Activated CD8-positive, alpha-beta T cell treated with anti-CD3 and anti-CD28 coated beads, Interleukin-2, amount 10 ng/mL, durations not matched to agents 7 days and 5 days (primary cell): ENCODE data around the gene ATP6V1C2. TPM values are rescaled to one million over a fixed set of nuclear protein-coding genes. Genes with fewer than 3 reads are reported as not detected.

Experiments
- ATAC-seq: fragments of 150-1000 bp; cut with Tn5 transposase; one replicate; pipeline ENCODE4 v1.10.0; 2021; ENCODE audit warnings: moderate library complexity
- CTCF ChIA-PET: fragments of 350-600 bp; sonication (Branson Sonifier 250); formaldehyde crosslinking; loops from one replicate; lab custom pipeline; 2021; ENCODE audit warnings: antibody characterized with exemption; lab: Charles Lee
- POLR2A ChIA-PET: fragments of 350-600 bp; sonication (Branson Sonifier 250); formaldehyde crosslinking; loops from one replicate; lab custom pipeline; 2021; ENCODE audit warnings: antibody characterized with exemption; lab: Charles Lee
- DNase-seq: peaks from one replicate; pipeline ENCODE4 v3.0.0-alpha.2; 2020
- H3K27ac Mint-ChIP-seq: one replicate; pipeline ENCODE4 v1.8.0; 2021; ENCODE audit warnings: mild to moderate bottlenecking, mixed read lengths
- H3K27me3 Mint-ChIP-seq: one replicate; pipeline ENCODE4 v1.8.0; 2021; ENCODE audit warnings: low read depth, mixed read lengths
- H3K36me3 Mint-ChIP-seq: one replicate; pipeline ENCODE4 v1.8.0; 2021; ENCODE audit warnings: low read depth, mixed read lengths
- H3K4me1 Mint-ChIP-seq: one replicate; pipeline ENCODE4 v1.8.0; 2021; ENCODE audit warnings: low read depth, mixed read lengths
- H3K4me3 Mint-ChIP-seq: one replicate; pipeline ENCODE4 v1.8.0; 2021; ENCODE audit warnings: mild to moderate bottlenecking, mixed read lengths
- H3K9me3 Mint-ChIP-seq: one replicate; pipeline ENCODE4 v1.8.0; 2022; ENCODE audit warnings: mixed read lengths; ENCODE audit not compliant: insufficient read depth
- total RNA-seq, 2 experiments: library from RNA; stranded (reverse); gene quantifications; one replicate each; pipeline ENCODE4 v1.2.3, GENCODE V29; 2021

ATP6V1C2 gene
- total RNA-seq, 2 experiments from 2014 or later = not detected

DNA sequence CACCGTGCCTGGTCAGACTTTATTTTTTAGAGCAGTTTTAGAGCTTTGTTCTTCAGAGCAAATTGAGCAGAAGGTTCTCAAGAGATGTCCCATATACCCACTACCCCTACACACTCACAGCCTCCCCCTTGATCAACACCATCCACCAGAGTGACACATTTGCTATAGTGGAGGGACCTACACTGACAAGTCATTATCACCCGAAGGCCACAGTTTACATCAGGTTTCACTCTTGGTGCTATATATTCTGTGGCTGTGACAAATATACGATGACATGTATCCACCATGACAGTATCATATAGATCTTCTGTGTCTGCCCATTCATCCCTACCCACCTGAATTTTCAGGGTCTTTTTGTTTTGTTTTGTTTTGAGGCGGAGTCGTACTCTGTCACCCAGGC lies 15.4 kb upstream of the ATP6V1C2 start:
- no peak for DNase-seq
- H3K4me3 Mint-ChIP-seq = no peak overlapping the region
- no peaks in the 10 kb centered on the region for H3K36me3 Mint-ChIP-seq
- CTCF ChIA-PET = no interaction called here
- peaks cover under 1% of the 10 kb centered on the region for H3K4me1 Mint-ChIP-seq
- H3K27ac Mint-ChIP-seq = no peak overlapping the region
- ATAC-seq = no peak
- no peaks in the 10 kb centered on the region for H3K9me3 Mint-ChIP-seq
- H3K27me3 Mint-ChIP-seq = peaks cover 36% of the 10 kb centered on the region
- POLR2A ChIA-PET = no interaction called here

DNA sequence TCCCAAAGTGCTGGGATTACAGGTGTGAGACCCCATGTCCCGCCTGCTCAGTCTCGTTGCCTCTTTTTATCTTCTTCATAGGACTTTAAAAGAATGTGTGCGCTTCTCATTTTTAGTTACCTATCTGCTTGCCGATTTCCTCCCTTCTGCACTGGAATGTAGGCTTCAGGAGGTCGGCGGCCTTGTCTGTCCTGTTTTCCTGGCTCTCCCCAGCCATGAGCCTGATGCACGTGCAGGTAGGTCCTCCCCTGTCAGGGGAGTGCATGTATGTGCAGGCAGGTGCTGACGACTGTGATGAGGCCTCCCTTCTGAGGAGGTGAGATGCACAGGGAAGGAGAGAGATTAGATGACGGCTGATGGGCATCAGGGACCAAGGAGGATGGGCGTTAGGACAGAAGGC lies 13.6 kb upstream of the ATP6V1C2 start:
- Mint-ChIP-seq H3K4me1 (peaks cover 11% of the 10 kb centered on the region), H3K27me3 (peaks cover 33% of the 10 kb centered on the region), H3K27ac (no peak overlapping the region), H3K36me3 (no peaks in the 10 kb centered on the region), H3K9me3 (no peaks in the 10 kb centered on the region), H3K4me3 (no peak overlapping the region)
- POLR2A ChIA-PET = no interaction called here
- ATAC-seq = no peak
- DNase-seq = no peak
- CTCF ChIA-PET = no interaction called here

DNA sequence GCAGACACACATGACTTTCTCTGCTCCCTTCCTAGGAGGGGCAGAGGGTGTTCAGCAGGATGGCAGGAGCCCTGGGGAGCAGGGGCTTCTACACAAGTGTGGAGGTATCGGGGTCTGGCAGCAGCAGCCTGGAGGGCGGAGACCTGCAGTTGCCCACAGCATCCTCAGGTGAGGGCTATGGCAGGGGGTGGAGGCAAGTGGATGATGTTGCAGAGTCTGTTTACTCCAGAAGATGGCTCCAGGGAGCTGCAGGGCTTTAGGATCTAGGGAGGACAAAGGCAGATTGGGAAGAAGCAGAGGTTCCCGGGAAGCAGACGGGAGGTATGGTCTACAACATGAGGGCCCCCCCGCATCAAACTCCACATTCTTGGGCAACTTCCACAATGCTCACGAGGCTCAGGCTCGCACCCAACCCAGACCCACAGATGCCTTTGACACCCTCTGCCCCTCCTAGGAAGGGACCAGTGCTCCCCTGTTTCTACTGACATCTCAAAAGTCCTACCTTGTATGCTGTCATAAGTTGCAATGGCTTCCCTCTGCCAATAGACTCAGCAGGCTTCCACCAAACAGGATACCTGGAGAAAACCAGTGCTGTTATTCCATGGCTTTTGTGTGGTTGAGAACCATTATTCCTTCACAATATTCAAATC lies 12.0 kb upstream of the ATP6V1C2 start:
- ATAC-seq (no peak), DNase-seq (no peak)
- H3K36me3 Mint-ChIP-seq = no peaks in the 10 kb centered on the region
- ChIA-PET POLR2A (interaction anchor here (0.6 kb wide), 1 partner anchor 424 kb away, joined by 3 read pairs; no protein-coding TSS in a partner anchor), CTCF (no interaction called here)
- peaks cover 11% of the 10 kb centered on the region for H3K4me1 Mint-ChIP-seq
- H3K27ac Mint-ChIP-seq = no peak overlapping the region
- no peaks in the 10 kb centered on the region for H3K9me3 Mint-ChIP-seq
- peaks cover 33% of the 10 kb centered on the region for H3K27me3 Mint-ChIP-seq
- no peak overlapping the region for H3K4me3 Mint-ChIP-seq

DNA sequence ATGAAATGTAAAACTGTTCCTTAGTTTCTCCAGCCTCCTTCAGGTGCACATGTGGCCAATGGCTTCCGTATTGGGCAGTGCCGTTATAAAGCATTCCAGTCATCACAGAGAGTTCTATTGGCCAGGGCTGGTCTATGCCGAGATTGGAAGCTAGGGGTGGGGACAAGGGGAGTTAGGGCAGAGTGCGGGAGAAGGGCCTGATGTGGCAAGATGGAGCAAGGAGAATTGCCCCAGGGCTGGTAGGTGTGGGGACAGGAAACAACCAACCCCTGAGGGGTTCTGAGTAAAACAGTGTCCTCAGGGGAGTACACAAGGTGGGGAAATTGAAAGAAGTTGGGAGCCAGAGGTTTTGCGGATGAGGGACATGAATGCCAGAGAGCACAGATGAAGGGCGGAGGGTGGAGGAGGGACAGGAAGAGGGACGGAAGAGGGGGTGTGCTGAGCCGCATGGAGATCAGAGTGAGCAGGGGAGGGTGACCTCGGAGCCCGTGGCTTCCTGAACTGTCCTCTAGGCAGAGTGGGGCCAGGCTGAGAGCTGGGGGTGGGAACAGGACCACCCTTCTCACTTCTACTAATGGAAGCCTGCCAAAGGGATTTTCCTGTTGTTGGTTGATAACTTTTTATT lies 9.1 kb upstream of the ATP6V1C2 start:
- Mint-ChIP-seq H3K36me3 (no peaks in the 10 kb centered on the region), H3K9me3 (no peaks in the 10 kb centered on the region), H3K27ac (peak overlapping the region; percentile 17), H3K27me3 (peaks cover 39% of the 10 kb centered on the region), H3K4me1 (peaks cover 11% of the 10 kb centered on the region), H3K4me3 (no peak overlapping the region)
- ChIA-PET CTCF (no interaction called here), POLR2A (no interaction called here)
- DNase-seq (peak; percentile 45), ATAC-seq (peak; percentile 86)

DNA sequence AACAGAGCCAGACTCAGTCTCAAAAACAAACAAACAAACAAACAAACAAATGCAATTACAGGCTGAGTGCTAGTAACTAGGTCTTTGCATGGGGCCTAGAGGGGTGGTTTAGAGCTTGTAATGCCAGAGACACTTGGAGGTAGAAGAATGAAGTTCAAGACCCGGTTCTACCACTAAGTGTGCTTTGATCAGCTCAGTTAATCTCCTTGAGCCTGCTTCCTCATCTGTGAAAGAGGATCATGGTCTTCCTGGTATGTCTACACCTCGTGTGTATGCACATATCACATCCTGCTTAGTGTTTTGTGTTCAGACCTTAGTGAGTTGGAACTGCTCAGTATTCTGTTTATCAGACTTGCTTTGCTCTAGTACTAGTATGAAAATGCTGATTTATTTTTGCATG lies 4.8 kb upstream of the ATP6V1C2 start:
- Mint-ChIP-seq H3K4me3 (no peak overlapping the region), H3K27ac (no peak overlapping the region), H3K9me3 (no peaks in the 10 kb centered on the region), H3K27me3 (peaks cover 44% of the 10 kb centered on the region), H3K36me3 (no peaks in the 10 kb centered on the region), H3K4me1 (peaks cover 9% of the 10 kb centered on the region)
- ChIA-PET CTCF (no interaction called here), POLR2A (no interaction called here)
- DNase-seq (no peak), ATAC-seq (no peak)

DNA sequence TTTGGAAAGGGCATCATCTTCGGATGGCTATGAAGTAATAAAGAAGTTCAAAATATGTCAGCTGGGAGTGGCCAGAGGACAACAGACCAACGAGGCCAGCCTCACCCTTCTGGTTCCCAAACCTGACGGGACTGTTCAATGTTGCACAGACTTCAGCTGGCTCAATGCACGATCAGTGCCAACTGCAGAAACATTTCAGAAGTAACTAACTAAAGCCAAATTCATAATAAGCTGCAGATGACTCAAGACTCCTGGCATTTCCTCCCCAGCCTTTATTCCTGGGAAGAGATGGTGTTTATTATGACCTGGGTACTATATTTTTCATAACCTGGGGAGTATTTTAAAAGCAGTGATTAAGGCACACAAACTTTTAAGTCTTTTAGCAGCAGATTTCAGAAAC lies 3.8 kb upstream of the ATP6V1C2 start:
- no peaks in the 10 kb centered on the region for H3K9me3 Mint-ChIP-seq
- no peak for ATAC-seq
- H3K27ac Mint-ChIP-seq = no peak overlapping the region
- no peak overlapping the region for H3K4me3 Mint-ChIP-seq
- H3K36me3 Mint-ChIP-seq = no peaks in the 10 kb centered on the region
- H3K27me3 Mint-ChIP-seq = peaks cover 53% of the 10 kb centered on the region
- peaks cover 8% of the 10 kb centered on the region for H3K4me1 Mint-ChIP-seq
- CTCF ChIA-PET = no interaction called here
- DNase-seq = no peak
- POLR2A ChIA-PET = no interaction called here

DNA sequence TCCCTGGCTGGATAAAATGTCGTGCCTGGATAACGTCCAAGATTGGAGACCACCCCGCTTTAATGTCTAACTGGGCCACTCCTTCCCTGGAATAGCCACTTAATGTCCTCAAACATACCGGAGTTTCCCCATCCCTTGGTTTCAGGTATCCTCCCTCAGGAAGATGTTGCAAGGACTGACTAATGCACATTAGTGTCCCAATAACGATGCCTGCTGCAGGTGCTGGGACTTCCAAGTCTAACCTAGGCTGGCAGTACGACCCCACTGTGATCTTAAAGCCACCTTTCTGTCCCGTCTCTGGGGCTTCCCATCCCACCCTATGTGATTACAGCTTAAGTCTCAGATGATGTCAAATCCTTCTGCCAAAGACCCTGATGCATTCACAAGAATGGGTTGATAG lies 1.1 kb upstream of the ATP6V1C2 start:
- H3K4me3 Mint-ChIP-seq = no peak overlapping the region
- no peaks in the 10 kb centered on the region for H3K36me3 Mint-ChIP-seq
- peaks cover 62% of the 10 kb centered on the region for H3K27me3 Mint-ChIP-seq
- no peak for DNase-seq
- H3K4me1 Mint-ChIP-seq = peaks cover 8% of the 10 kb centered on the region
- ChIA-PET CTCF (no interaction called here), POLR2A (no interaction called here)
- no peak overlapping the region for H3K27ac Mint-ChIP-seq
- H3K9me3 Mint-ChIP-seq = no peaks in the 10 kb centered on the region
- no peak for ATAC-seq

DNA sequence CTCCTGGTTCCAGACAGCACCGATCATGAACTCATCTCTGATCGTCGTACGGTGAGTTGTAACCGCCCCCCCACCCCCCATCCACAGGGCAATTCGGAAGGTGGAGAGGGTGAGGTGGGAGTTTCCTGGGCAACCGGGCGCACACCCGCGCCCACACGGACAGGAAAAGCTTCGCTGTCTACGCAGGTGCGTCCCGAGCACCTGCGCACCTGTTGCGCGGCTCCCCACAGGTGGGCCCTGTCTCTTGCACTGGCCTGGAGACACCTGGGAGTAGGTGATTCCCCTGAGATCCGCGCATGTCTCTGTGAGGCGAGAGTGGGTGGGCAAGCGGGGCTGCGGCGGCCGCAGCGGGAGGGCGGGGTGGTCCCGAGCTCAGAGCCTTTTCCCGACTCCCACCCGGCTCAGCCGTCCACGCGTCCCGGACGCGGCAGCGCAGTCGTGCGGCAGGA lies 459 bp upstream of the ATP6V1C2 start:
- Mint-ChIP-seq H3K4me1 (peaks cover 8% of the 10 kb centered on the region), H3K27me3 (peaks cover 60% of the 10 kb centered on the region), H3K27ac (no peak overlapping the region), H3K4me3 (no peak overlapping the region), H3K36me3 (no peaks in the 10 kb centered on the region), H3K9me3 (no peaks in the 10 kb centered on the region)
- POLR2A ChIA-PET = no interaction called here
- DNase-seq (no peak), ATAC-seq (peak; percentile 14)
- CTCF ChIA-PET = no interaction called here

DNA sequence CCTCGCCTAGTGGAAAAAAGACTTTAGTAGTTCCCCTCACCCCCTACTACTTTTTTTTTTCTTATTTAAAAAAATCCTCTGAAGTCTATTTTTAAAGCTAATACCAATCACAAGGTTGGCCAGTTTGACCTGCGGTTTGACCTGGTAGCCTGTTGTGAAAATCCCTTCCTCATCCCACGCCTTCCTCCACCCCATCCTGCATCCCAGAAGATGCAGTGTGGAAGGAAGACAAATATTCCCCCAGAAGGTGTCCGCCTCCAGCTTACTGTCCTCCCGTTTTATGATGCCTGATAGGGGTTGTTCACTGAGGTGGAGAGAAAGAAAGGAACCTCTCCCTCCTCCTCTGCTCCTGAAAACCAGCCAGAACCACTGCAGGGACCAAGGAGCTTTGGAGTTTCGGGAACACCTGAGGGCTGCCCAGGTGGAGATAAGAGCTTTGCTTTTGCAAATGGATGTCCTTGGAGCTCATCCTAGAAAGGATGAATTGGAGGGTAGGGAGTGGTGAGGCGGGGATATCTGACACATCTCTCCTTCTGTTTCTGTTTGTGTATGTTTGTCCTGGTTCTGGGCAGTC lies 909 bp downstream of the ATP6V1C2 start:
- ChIA-PET CTCF (no interaction called here), POLR2A (no interaction called here)
- Mint-ChIP-seq H3K27ac (no peak overlapping the region), H3K4me3 (no peak overlapping the region), H3K9me3 (no peaks in the 10 kb centered on the region), H3K4me1 (peaks cover 8% of the 10 kb centered on the region), H3K36me3 (no peaks in the 10 kb centered on the region), H3K27me3 (peaks cover 59% of the 10 kb centered on the region)
- ATAC-seq = no peak
- no peak for DNase-seq

DNA sequence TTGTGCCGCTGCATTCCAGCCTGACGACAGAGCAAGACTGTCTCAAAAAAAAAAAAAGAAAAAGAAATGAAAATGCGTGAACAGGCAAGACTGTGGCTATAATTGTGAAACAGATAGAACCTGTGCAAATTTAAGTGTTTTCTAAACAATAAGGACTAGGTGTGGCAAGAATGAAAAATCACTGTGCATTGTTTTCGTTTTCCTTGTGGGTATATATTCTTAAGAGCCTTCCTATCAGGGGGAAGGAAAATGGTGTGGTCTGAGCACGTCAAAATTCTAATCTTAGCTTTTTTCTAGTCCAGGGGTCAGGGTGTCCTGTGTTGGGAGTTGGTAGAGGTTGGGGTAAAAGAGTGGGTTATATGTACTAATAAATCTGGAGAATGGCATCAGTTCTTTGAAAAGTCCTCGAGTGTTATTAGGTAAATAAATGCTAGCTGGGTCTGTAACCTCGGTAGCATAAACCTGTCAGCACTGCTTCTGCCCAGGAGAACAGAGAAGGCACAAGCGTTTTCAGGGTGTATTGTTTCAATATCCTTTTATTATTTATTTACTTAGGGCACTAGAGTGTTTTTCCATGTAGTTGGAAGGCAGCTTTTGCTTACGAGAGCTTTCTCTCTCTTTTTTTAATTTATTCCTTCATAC lies 11.6 kb downstream of the ATP6V1C2 start:
- H3K9me3 Mint-ChIP-seq = no peaks in the 10 kb centered on the region
- peaks cover 19% of the 10 kb centered on the region for H3K27me3 Mint-ChIP-seq
- POLR2A ChIA-PET = no interaction called here
- H3K4me1 Mint-ChIP-seq = peaks cover 3% of the 10 kb centered on the region
- H3K27ac Mint-ChIP-seq = no peak overlapping the region
- CTCF ChIA-PET = no interaction called here
- no peak overlapping the region for H3K4me3 Mint-ChIP-seq
- no peaks in the 10 kb centered on the region for H3K36me3 Mint-ChIP-seq
- DNase-seq (no peak), ATAC-seq (no peak)

DNA sequence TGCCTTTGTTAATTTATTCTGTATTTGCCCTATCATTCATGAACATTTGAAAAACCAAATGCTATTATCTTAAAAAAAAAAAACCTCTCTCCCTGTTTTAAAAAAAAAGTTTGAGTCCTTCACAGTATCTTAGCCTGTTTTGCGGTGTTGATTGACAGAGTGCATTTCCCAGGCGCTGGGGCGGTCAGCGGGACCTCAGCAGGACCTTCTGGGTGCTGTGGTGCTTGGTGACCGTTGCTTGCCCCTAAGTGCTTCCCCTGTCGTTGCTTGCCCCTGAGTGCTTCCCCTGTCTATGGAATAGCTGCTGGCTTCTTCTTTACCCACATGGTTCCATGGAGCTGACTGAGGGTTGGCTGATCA lies 12.1 kb downstream of the ATP6V1C2 start:
- no peak overlapping the region for H3K27ac Mint-ChIP-seq
- POLR2A ChIA-PET = no interaction called here
- CTCF ChIA-PET = no interaction called here

DNA sequence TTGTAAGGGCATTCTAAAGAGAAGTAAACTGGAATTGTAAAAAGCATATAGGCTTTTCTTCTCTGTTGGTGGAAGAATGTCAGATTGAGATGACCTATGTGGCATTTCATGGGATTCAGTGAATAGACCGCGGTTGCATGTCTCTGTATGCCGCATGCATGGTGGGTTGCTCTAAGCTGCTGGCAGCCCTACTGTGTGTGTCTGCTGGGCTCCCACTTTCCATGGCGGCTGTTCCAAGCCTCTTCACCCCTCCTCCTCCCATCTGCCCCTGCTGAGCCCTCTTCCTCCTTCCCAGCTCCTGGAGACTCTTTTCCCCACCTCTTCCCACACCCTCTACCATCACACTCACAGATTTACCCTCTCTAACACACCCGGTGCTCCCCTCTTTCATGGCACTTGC lies 12.6 kb downstream of the ATP6V1C2 start:
- DNase-seq = no peak
- Mint-ChIP-seq H3K9me3 (no peaks in the 10 kb centered on the region), H3K27ac (no peak overlapping the region), H3K4me1 (peaks cover 3% of the 10 kb centered on the region), H3K27me3 (peaks cover 19% of the 10 kb centered on the region), H3K4me3 (no peak overlapping the region), H3K36me3 (no peaks in the 10 kb centered on the region)
- ChIA-PET CTCF (no interaction called here), POLR2A (no interaction called here)
- no peak for ATAC-seq

More for the DNA sequence above, 12.1 kb downstream of the ATP6V1C2 start:
- no peak overlapping the region for H3K4me3 Mint-ChIP-seq
- DNase-seq (no peak), ATAC-seq (no peak)
- no peaks in the 10 kb centered on the region for H3K36me3 Mint-ChIP-seq
- peaks cover 19% of the 10 kb centered on the region for H3K27me3 Mint-ChIP-seq
- no peaks in the 10 kb centered on the region for H3K9me3 Mint-ChIP-seq
- peaks cover 3% of the 10 kb centered on the region for H3K4me1 Mint-ChIP-seq
